Hematopoietic multipotent progenitor cell treated with erythropoietin and hydrocortisone succinate and interleukin-3 and kit ligand, for 17 days (in vitro differentiated cells): ENCODE results near the gene NRL.
A peak's percentile ranks its signal among the peaks of the same experiment; 100 is the strongest.

ENCODE experiments used
- DNase-seq: peaks from one replicate; pipeline ENCODE4 v3.0.0-alpha.2; 2015; ENCODE audit warnings: low spot score

The NRL gene

DNA sequence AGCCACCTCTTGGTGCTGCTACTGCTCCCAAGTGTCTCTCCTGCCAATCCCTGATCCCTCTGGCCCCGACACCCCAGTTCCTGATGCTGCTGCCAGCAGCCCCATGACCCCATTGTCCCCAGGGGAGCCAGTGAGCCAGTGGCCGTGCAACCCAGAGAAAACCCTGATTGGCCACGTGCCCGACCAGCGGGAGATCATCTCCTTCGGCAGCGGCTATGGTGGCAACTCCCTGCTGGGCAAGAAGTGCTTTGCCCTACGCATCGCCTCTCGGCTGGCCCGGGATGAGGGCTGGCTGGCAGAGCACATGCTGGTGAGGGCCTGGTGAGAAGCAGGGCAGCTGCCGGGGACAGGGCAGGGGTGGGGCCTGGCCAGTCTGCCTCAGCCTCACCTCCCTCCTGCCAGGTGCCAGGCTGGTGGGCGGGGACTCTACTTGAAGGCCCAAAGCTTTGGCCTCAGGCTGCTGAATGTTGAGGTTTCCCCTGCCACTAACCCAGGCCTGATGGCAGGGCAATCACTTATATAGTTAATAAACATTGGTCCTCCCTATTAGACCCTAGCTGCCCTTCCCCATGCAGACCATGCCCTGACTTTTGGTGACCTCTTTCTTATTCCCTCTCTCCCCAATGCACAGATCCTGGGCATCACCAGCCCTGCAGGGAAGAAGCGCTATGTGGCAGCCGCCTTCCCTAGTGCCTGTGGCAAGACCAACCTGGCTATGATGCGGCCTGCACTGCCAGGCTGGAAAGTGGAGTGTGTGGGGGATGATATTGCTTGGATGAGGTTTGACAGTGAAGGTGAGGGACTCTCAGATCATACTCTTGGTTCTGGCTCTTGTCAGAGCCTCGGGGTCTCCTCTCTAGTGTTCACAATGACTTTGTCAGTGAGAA lies 15.6 kb downstream of the NRL start:
- no peak for DNase-seq

DNA sequence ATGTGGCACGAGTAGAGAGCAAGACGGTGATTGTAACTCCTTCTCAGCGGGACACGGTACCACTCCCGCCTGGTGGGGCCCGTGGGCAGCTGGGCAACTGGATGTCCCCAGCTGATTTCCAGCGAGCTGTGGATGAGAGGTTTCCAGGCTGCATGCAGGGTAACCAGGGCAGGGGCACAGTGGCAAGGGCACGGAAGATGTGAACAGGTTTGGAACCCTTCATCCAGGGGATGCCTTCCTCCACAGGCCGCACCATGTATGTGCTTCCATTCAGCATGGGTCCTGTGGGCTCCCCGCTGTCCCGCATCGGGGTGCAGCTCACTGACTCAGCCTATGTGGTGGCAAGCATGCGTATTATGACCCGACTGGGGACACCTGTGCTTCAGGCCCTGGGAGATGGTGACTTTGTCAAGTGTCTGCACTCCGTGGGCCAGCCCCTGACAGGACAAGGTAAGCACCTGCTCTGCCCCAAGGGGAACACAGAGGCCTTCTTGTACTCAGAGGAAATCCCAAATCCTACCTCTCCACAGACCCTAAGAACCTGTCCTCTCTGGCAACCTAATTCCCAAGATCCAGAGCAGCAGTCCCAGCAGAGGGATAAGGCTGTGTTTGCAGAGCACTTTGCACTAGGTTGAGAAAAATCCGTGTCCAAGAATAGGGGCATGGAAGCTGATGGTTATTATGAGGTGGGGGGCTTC lies 16.4 kb downstream of the NRL start:
- DNase-seq: no peak

- no peak for DNase-seq
Observed at GRCh38 chr14:24096545-24097181, 18.1 kb downstream of the NRL start.

DNA sequence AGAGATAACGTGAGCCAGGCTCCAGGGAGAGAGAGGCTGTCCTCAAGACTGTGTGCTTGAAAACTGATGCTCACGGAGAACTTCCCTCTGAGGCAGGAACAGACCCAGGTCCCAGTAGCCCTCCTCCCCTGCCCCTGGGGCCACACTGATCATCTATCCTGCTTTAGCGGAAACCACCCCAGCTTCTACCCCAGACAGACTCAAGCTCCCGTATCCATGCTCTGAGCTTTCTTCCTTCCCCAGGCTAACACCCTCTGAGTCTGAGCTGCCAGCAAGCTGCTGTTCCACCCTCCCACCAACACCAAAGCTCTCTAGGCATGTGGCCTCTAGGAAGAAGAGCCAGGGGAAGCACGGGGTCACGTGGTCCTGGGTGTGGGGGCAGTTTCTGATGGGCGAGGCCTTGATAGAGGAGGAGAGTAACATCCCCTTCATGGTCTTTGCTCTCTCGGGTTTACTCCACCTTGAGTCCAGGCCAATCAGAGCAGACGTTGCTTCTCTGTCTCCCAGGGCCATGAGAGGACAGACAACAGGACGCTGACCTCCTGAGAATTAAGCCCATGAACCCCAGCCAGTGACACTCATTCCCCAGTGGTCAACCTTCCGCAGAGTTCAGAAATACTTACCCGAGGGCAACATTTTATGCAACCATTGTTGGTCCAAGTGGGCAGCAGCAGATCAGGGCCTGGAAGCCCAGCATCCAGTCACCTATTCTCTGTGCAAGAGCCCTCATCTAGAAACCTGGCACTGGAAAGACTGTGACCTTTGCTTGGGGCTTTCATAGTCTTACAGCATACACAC lies 19.3 kb downstream of the NRL start:
- peak; percentile 86 for DNase-seq

GRCh38 chr14:24094841-24095270 lies 19.9 kb downstream of the NRL start:
- peak; percentile 41 for DNase-seq

DNA sequence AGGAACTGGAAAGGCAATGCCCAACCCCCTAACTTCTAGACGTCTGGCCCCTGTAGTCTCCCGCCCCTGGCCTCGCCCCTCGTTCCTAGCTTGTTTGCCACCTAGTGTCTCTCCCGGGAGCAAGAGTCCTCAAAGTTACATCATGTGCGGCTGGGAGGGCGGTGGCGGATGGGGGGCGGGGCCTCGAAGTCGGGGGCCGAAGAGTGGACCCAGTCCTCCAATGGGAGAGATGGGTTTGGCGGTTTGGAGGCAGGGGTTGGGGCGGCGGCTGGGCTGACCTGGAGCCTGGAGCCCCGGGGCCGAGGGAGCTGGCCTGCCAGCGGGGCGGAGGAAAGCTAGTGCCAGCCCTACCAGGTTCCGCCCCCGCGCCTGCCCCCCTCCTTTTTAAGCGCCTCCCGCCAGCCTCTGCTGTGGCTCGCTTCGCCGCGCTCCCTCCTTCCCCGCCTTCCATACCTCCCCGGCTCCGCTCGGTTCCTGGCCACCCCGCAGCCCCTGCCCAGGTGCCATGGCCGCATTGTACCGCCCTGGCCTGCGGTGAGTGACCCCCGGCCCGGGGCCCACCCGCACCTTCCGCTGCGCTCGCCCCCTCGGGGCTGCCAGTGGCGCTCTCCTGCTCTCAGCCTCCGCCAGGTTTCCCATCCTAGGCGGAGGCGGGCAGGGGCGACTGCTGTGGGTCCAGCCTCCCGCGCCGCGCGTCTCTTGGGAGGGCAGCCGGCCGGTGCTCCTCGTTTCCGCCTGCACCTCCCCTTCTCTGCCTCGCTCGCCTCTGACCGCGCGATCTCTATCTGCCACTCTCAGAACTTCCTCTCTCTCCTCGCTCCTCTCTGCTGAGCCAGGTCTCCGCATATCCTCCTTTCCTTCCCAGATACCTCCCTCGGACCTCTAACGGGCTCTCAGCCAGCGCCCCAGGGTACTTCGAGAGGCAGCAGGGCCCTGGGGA lies 20.6 kb downstream of the NRL start, which contains the start of gene PCK2:
TSS of gene PCK2 (plus strand) at position 411 of the 940 bp plus-strand sequence. CDS start at position 506, 95 bp downstream.
- peak; percentile 86 for DNase-seq

DNA sequence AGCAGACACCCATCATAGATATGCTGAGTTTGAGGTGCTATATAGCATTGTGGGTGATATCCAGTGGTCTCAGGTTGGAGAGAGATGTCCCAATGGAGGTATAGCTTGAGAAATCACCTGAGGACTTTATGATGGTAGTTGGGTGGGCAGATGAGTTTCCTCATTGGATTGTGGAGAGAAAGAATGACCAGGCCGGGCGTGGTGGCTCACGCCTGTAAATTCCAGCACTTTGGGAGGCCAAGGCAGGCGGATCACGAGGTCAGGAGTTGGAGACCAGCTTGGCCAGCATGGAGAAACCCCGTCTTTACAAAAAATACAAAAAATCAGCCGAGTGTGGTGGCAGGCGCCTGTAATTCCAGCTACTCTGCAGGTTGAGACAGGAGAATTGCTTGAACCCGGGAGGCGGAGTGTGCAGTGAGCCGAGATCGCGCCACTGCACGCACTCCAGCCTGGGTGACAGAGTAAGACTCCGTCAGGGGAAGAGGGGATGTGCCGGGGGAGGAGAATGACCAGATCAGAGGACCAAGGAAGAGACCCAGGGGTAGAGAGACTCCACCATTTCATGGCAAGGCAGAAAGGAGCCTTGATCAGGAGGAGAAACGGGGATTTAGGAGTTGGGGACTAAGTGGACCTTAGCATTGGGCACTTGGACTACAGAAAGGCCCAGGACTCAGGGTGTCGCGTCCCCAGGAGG lies 21.4 kb downstream of the NRL start:
- DNase-seq: no peak

- DNase-seq: no peak
Observed at GRCh38 chr14:24092505-24093206, 22.1 kb downstream of the NRL start.

GRCh38 chr14:24092110-24092504 lies 22.6 kb downstream of the NRL start:
- no peak for DNase-seq

DNA sequence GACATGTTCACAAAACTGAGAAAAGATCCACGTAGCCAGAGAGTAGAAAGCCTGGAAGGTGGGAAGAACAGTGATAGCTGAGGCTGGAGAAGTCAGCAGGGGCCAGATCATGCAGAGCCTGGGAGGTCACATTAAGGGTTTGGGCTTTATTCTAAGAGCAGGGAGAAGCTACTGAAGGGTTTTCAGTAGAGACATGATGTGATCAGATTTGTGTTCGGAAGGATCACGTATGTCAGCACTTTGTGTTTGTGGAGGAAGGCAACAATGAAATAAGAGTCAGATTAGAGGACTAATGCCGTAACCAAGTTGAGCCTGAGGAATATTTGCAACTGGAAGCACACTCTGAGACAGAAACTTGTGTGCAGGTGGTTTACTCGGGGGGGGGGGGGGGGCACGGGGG lies 24.9 kb downstream of the NRL start:
- no peak for DNase-seq

- no peak for DNase-seq
Observed at GRCh38 chr14:24088095-24088494, 26.7 kb downstream of the NRL start.

GRCh38 chr14:24087004-24087403 lies 27.7 kb downstream of the NRL start:
- no peak for DNase-seq

- no peak for DNase-seq
Observed at GRCh38 chr14:24086193-24086955, 28.4 kb downstream of the NRL start.

GRCh38 chr14:24085215-24085614 lies 29.5 kb downstream of the NRL start:
- DNase-seq: no peak

GRCh38 chr14:24084440-24084839 lies 30.3 kb downstream of the NRL start:
- DNase-seq: no peak

DNA sequence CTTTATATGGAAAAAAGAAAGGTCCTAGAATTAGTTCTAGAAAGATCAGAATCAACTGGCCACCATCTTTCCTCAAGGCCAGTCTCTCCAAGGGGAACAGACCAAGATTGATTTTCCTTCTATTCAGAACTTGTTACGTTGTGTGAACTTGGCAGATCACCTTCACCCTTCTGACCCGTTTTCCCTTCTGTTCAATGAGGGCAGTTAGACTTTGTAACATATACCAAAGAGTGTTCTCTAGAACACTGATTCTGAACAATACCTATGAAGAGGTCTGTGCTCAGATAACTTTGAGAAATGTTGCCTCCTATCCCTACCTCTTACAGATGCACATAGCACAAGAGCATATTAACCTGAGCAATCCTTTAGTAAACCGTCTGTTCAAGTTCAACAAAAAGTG lies 31.3 kb downstream of the NRL start:
- no peak for DNase-seq

- no peak for DNase-seq
Observed at GRCh38 chr14:24082411-24083080, 32.2 kb downstream of the NRL start.

DNA sequence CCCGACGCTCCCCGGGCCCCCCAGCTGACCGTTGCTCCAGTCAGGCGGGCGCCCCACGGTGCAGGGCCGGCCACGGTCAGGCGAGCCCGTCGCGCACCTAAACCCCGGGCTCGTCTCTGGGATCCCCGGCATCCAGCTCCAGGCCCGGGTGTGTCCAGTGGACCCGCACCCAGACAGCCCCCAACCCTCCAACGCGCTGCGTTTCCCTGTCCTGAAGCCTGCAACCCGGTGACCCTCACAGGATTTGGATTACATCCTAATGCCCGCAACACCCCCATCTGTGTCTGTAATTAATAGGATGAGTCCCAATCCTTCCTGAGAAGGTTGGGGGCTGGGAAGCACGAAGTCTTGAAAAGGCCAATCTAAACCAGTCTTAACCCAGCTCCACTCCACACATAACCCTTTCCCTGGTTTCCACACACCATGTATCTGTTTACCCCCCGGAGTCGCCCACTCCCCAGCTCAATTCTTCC lies 33.0 kb downstream of the NRL start:
- DNase-seq: no peak
